ENCODE measurements around the gene ZBTB45. TPM values are rescaled to one million over a fixed set of nuclear protein-coding genes. Genes with fewer than 3 reads are reported as not detected.

The ZBTB45 gene
- 14.9 to 20.7 TPM (median 19.4 TPM) in 5 replicates for total RNA-seq (2022; extraction: Qiagen RNA extraction)

GRCh38 chr19:58519355-58520256, at the start of gene ZBTB45:
ZBTB45 (minus strand) TSS chr19:58519810; CDS start chr19:58517673, 2,137 bp downstream.

GRCh38 chr19:58558066-58558622, 38.5 kb upstream of the ZBTB45 start, which contains the start of gene UBE2M:
UBE2M (minus strand) TSS chr19:58558611; CDS start chr19:58558381, 230 bp downstream.

GRCh38 chr19:58554494-58555368, 35.1 kb upstream of the ZBTB45 start, which contains the start of gene CHMP2A:
CHMP2A (minus strand) TSS chr19:58555105; CDS start chr19:58554212, 893 bp downstream.

GRCh38 chr19:58543826-58544590, 24.4 kb upstream of the ZBTB45 start, which contains the start of gene TRIM28:
TRIM28 (plus strand) TSS chr19:58544064; CDS start chr19:58544758, 694 bp downstream.

GRCh38 chr19:58511353-58512208, 8.0 kb downstream of the ZBTB45 start, which contains the start of gene SLC27A5:
SLC27A5 (minus strand) TSS chr19:58511992; CDS start chr19:58511955, 37 bp downstream.

DNA sequence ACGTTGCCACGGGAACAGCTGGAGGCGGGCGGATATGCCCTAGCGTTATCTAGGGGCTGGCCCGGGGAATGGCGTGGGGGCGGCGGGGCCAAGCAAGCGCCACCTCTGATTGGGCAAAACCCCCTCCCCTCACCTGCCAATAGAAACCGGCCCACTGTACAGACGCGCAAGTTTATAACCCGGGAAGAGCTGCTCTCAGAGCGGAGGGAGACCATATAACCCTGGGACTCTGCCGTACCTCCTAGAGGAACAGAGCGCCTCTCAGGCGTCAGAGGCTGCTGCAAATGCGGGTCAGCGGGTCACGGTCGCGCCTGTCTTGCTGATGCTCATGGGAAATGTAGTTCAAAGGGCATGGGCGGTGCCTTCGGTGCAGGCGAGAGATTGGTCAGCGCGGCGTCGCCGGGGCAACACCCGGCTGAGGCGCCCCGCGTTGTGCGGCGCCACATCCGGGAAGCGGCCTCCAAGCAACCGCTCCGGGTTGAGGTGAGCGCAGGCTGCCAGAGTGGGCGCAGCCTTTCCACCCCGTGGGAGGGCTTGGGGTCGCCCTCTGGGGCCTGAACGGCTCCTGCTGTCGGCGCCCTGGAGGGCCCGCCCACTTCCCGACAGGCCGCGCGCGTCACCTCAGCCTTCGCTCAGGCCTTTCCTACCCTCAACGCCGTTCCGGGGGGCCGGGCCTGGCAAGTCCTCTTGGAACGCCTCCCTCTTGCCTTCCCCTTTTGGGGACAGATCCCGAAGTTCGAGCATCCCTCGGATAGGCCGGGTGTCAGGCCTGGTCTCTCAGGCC, 43.7 kb downstream of the ZBTB45 start, which contains the start of gene ZNF446:
Gene ZNF446, plus strand, starts transcription at position 639 of the 784 bp plus-strand sequence. CDS start 867 bp downstream, outside the sequence.

GRCh38 chr19:58466760-58467589, 52.6 kb downstream of the ZBTB45 start, which contains the start of gene ZNF324:
ZNF324 (plus strand) TSS chr19:58467080; CDS start chr19:58469186, 2,106 bp downstream.

Other genes starting within 250 kb of the ZBTB45 start
- gene ZNF8, start 240.9 kb downstream of the ZBTB45 start, total RNA-seq (2022; extraction: Qiagen RNA extraction), result 0.89 to 1.8 TPM (median 0.97 TPM) in 5 replicates
- 88.3 to 104 TPM (median 94.1 TPM) in 5 replicates for gene ERVK3-1, start 214.4 kb downstream of the ZBTB45 start, total RNA-seq (2022; extraction: Qiagen RNA extraction)
- 2.2 to 3.0 TPM (median 2.5 TPM) in 5 replicates for gene ZSCAN22, start 192.8 kb downstream of the ZBTB45 start, total RNA-seq (2022; extraction: Qiagen RNA extraction)
- gene A1BG, start 166.3 kb downstream of the ZBTB45 start, total RNA-seq (2022; extraction: Qiagen RNA extraction), result 5.8 to 14.5 TPM (median 12.7 TPM) in 5 replicates
- 0.92 to 1.5 TPM (median 1.1 TPM) in 5 replicates for gene ZNF497, start 157.1 kb downstream of the ZBTB45 start, total RNA-seq (2022; extraction: Qiagen RNA extraction)
- 0.89 to 1.7 TPM (median 1.4 TPM) in 5 replicates for gene ZNF837, start 138.8 kb downstream of the ZBTB45 start, total RNA-seq (2022; extraction: Qiagen RNA extraction)
- 2,190 to 2,596 TPM (median 2,481 TPM) in 5 replicates for gene RPS5, start 132.5 kb downstream of the ZBTB45 start, total RNA-seq (2022; extraction: Qiagen RNA extraction)
- gene RNF225, start 124.2 kb downstream of the ZBTB45 start, total RNA-seq (2022; extraction: Qiagen RNA extraction), result 0.08 to 0.17 TPM in 2 of 5 replicates, not detected in the others
- 16.9 to 20.4 TPM (median 17.9 TPM) in 5 replicates for gene ZNF584, start 111.2 kb downstream of the ZBTB45 start, total RNA-seq (2022; extraction: Qiagen RNA extraction)
- gene ZNF132, start 79.7 kb downstream of the ZBTB45 start, total RNA-seq (2022; extraction: Qiagen RNA extraction), result 0.08 to 0.17 TPM (median 0.13 TPM) in 5 replicates
- gene ZNF324B, start 68.2 kb downstream of the ZBTB45 start, total RNA-seq (2022; extraction: Qiagen RNA extraction), result 5.9 to 7.6 TPM (median 6.6 TPM) in 5 replicates
- gene ZNF324, start 52.7 kb downstream of the ZBTB45 start, total RNA-seq (2022; extraction: Qiagen RNA extraction), result 9.1 to 11.7 TPM (median 9.8 TPM) in 5 replicates
- gene ZNF446, start 43.5 kb downstream of the ZBTB45 start, total RNA-seq (2022; extraction: Qiagen RNA extraction), result 11.4 to 13.4 TPM (median 13.0 TPM) in 5 replicates
- 20.6 to 35.2 TPM (median 29.0 TPM) in 5 replicates for gene SLC27A5, start 7.8 kb downstream of the ZBTB45 start, total RNA-seq (2022; extraction: Qiagen RNA extraction)
- gene TRIM28, start 24.3 kb upstream of the ZBTB45 start, total RNA-seq (2022; extraction: Qiagen RNA extraction), result 646 to 765 TPM (median 655 TPM) in 5 replicates
- 180 to 216 TPM (median 198 TPM) in 5 replicates for gene CHMP2A, start 35.3 kb upstream of the ZBTB45 start, total RNA-seq (2022; extraction: Qiagen RNA extraction)
- gene UBE2M, start 38.8 kb upstream of the ZBTB45 start, total RNA-seq (2022; extraction: Qiagen RNA extraction), result 114 to 144 TPM (median 135 TPM) in 5 replicates
- 10.8 to 15.2 TPM (median 13.2 TPM) in 5 replicates for gene MZF1, start 53.5 kb upstream of the ZBTB45 start, total RNA-seq (2022; extraction: Qiagen RNA extraction)